HK-2 (cell line): Measurements from ENCODE around the gene TRABD2A.
"Not testable (repeated sequence)": the region's sequence is repeated elsewhere in the genome, so short reads cannot be mapped to it uniquely, and the experiment has no call there.

Source experiments
- DNase-seq: peaks from one replicate; pipeline ENCODE4 v3.0.0-alpha.2; 2018; ENCODE audit not compliant: unreplicated experiment

The TRABD2A gene

GRCh38 chr2:84778911-84779690 lies 101.8 kb downstream of the TRABD2A start:
- DNase-seq, result no peak

- DNase-seq, result no peak
Observed at GRCh38 chr2:84776011-84776410, 104.9 kb downstream of the TRABD2A start.

GRCh38 chr2:84773562-84773961 lies 107.3 kb downstream of the TRABD2A start:
- DNase-seq, result not testable (repeated sequence)
